Uterus (tissue), 4 donors: ENCODE data around the gene KITLG. TPM values are rescaled to one million over a fixed set of nuclear protein-coding genes. Genes with fewer than 3 reads are reported as not detected.

Experiments used
- DNase-seq, 2 donors: peaks; one replicate each; pipeline ENCODE4 v3.0.0-alpha.2; 2019 to 2020
- H3K27ac ChIP-seq, 2 donors: fragments of 200-600 bp; sonication (generic); 1 replicate in 1 of 2; 2 replicates in 1 of 2; pipeline ENCODE4 v1.5.1; 2016 to 2018
- H3K27me3 ChIP-seq, 2 donors: fragments of 200-600 bp; sonication (generic); one replicate each; pipeline ENCODE4 v1.5.1; 2018 to 2019; ENCODE audit warnings: control low read depth in 1 of 2
- H3K36me3 ChIP-seq, 2 donors: fragments of 200-600 bp; sonication (generic); one replicate each; pipeline ENCODE4 v1.5.1; 2019; ENCODE audit warnings: control low read depth in 1 of 2
- H3K4me1 ChIP-seq, 2 donors: fragments of 200-600 bp; sonication (generic); one replicate each; pipeline ENCODE4 v1.5.1; 2018 to 2019; ENCODE audit warnings: control low read depth in 1 of 2
- H3K4me3 ChIP-seq, 2 donors: fragments of 200-600 bp; sonication (generic); 1 replicate in 1 of 2; 2 replicates in 1 of 2; pipeline ENCODE4 v1.5.1; 2018 to 2019; ENCODE audit warnings: mild to moderate bottlenecking in 1 of 2
- H3K9me3 ChIP-seq, 2 donors: fragments of 200-600 bp; sonication (generic); one replicate each; pipeline ENCODE4 v1.5.1; 2019; ENCODE audit warnings: control low read depth in 1 of 2
- CTCF ChIP-seq, 4 experiments: fragments of 200-600 bp in 2 of 4; fragments of 450-650 bp in 2 of 4; sonication (generic) in 2 of 4; IDR thresholded peaks; one replicate each; pipeline ENCODE4 v1.5.1; 2016 to 2019; ENCODE audit warnings: antibody characterized with exemption in 4 of 4, mild to moderate bottlenecking in 2 of 4, moderate library complexity in 1 of 4
- POLR2A ChIP-seq, 2 donors: fragments of 450-650 bp; IDR thresholded peaks; one replicate each; pipeline ENCODE4 v1.6.1; 2016; ENCODE audit warnings: antibody characterized with exemption in 2 of 2, mild to moderate bottlenecking in 1 of 2, moderate library complexity in 1 of 2
- intact Hi-C: fragments of 100-400 bp; cut with DNase I; formaldehyde crosslinking; loops from one replicate; pipeline ENCODE4 v1.15.1; 2023; ENCODE audit warnings: low total_unique reads
- total RNA-seq, 4 donors: library from RNA; depleted of rRNA in 3 of 4; stranded (reverse); fragments of >200 nt in 3 of 4; gene quantifications; one replicate each; pipeline versions ENCODE4 v1.1.0 to v1.2.4, GENCODE V29; 2014 to 2023
- donor health status: DM: yes; HTN: yes; CAD: no.

Gene KITLG
- total RNA-seq, 4 donors from 2014 or later = 19.0 to 51.2 (median 35.8) TPM

GRCh38 chr12:88590851-88591250 lies 10.6 kb upstream of the KITLG start:
- intact Hi-C loops = no loop called here
- no peaks in the 10 kb centered on the region for H3K36me3 ChIP-seq

GRCh38 chr12:88585077-88585476 lies 4.8 kb upstream of the KITLG start:
- no peaks in the 10 kb centered on the region for H3K4me1 ChIP-seq
- no peak overlapping the region for H3K4me3 ChIP-seq
- TF ChIP-seq CTCF (IDR thresholded peaks at IDR 0.05) (no peak), POLR2A (IDR thresholded peaks at IDR 0.05) (no peak)
- peaks cover 0 to 9% of the 10 kb centered on the region in 2 donors for H3K9me3 ChIP-seq
- no peaks in the 10 kb centered on the region for H3K36me3 ChIP-seq
- no peak overlapping the region for H3K27ac ChIP-seq
- no peak for DNase-seq
- no peaks in the 10 kb centered on the region for H3K27me3 ChIP-seq
- intact Hi-C loops = loop anchor here (10.0 kb wide), 1 partner anchor 840 kb away; no protein-coding TSS in a partner anchor

More at GRCh38 chr12:88590851-88591250, 10.6 kb upstream of the KITLG start:
- no peak for DNase-seq
- Histone ChIP-seq H3K4me3 (no peak overlapping the region), H3K9me3 (peaks cover 0 to 9% of the 10 kb centered on the region in 2 donors), H3K4me1 (no peaks in the 10 kb centered on the region), H3K27ac (no peak overlapping the region), H3K27me3 (no peaks in the 10 kb centered on the region)
- TF ChIP-seq CTCF (IDR thresholded peaks at IDR 0.05) (no peak), POLR2A (IDR thresholded peaks at IDR 0.05) (no peak)

GRCh38 chr12:88579601-88580050 lies 645 bp downstream of the KITLG start:
- H3K36me3 ChIP-seq = no peaks in the 10 kb centered on the region
- no peak for TF ChIP-seq CTCF (IDR thresholded peaks at IDR 0.05)
- no peak for TF ChIP-seq POLR2A (IDR thresholded peaks at IDR 0.05)
- DNase-seq = peak; percentile 43 to 44
- H3K27ac ChIP-seq = peak overlapping the region; percentile 82 to 87
- no peaks in the 10 kb centered on the region for H3K9me3 ChIP-seq
- no peaks in the 10 kb centered on the region for H3K27me3 ChIP-seq
- peak overlapping the region; percentile 51 to 63 for H3K4me3 ChIP-seq
- intact Hi-C loops = loop anchor here (10.0 kb wide), 1 partner anchor 835 kb away; no protein-coding TSS in a partner anchor
- peaks cover 0 to 4% of the 10 kb centered on the region in 2 donors for H3K4me1 ChIP-seq

GRCh38 chr12:88579161-88579517 lies 1.1 kb downstream of the KITLG start:
- TF ChIP-seq POLR2A (IDR thresholded peaks at IDR 0.05) (no peak), CTCF (IDR thresholded peaks at IDR 0.05) (peak; percentile 25 to 43 (median 34))
- Histone ChIP-seq H3K27ac (peak overlapping the region; percentile 82 to 87), H3K4me1 (peaks cover 0 to 4% of the 10 kb centered on the region in 2 donors), H3K27me3 (no peaks in the 10 kb centered on the region), H3K9me3 (no peaks in the 10 kb centered on the region), H3K36me3 (no peaks in the 10 kb centered on the region), H3K4me3 (peak overlapping the region; percentile 51 to 63)
- DNase-seq = no peak
- intact Hi-C loops = no loop called here

- no peak for DNase-seq
- Histone ChIP-seq H3K27ac (peak overlapping the region; percentile 82 to 87), H3K4me1 (peaks cover 0 to 4% of the 10 kb centered on the region in 2 donors), H3K27me3 (no peaks in the 10 kb centered on the region), H3K4me3 (peak overlapping the region; percentile 51 to 63), H3K9me3 (no peaks in the 10 kb centered on the region), H3K36me3 (no peaks in the 10 kb centered on the region)
- intact Hi-C loops = no loop called here
- TF ChIP-seq POLR2A (IDR thresholded peaks at IDR 0.05) = no peak
Observed at GRCh38 chr12:88578276-88579160, 1.8 kb downstream of the KITLG start.
